Stimulated activated CD4-positive, alpha-beta T cell treated with anti-CD3 and anti-CD28 coated beads, Interleukin-15, amount 100 ng/mL, for 48 hours (primary cell): ENCODE measurements around the gene PRRT4.
A peak's percentile ranks its signal among the peaks of the same experiment; 100 is the strongest.

ENCODE experiments used
- DNase-seq, 2 donors: peaks; one replicate each; pipeline ENCODE4 v3.0.0-alpha.2; 2020; ENCODE audit warnings: low read depth in 2 of 2

PRRT4 gene

DNA sequence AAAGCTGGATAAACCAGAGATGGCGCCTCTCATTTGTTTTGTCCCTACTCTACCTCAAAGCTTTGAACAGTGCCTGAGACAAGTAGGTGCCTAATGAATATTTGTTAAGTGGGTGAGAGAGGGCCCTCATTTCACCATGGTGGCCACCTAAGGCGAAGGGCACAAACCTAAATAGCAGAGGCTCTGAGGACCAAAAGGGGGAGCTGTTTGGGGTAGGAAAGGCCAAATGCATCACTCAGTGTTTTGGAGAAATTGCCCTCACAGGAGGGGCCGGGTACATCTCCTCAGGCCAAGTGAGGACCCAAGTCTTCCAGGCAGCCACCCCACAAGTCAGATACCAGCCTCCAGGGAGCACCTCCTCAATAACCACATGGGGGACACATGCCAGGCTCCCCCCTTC lies 34.3 kb upstream of the PRRT4 start:
- DNase-seq: no peak

DNA sequence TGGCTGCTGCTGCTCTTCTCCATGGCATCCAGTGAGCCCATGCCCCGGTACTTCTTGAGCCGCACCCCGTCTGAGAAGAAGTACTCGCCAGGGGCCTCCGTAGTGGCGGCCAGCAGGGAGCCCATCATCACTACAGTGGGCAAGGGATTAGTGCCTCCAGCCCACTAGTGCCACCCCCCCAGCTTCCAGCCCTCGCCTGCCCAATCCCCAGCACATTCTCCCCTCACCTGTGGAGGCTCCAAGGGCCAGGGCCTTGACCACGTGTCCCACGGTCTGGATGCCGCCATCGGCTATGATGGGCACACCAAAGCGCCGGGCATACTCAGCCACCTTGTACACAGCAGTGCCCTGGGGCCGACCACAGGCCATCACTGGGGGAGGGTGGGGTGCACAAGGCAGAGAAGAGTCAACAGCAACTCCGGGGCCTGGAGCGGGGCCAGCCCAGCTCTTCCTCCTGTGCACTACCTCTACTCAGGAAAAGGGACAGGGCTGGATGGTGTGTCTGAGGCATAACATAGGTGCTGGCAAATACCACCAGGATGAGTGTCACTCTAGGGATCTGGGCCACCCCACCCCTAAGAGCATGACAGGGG lies 33.5 kb upstream of the PRRT4 start:
- DNase-seq: no peak

DNA sequence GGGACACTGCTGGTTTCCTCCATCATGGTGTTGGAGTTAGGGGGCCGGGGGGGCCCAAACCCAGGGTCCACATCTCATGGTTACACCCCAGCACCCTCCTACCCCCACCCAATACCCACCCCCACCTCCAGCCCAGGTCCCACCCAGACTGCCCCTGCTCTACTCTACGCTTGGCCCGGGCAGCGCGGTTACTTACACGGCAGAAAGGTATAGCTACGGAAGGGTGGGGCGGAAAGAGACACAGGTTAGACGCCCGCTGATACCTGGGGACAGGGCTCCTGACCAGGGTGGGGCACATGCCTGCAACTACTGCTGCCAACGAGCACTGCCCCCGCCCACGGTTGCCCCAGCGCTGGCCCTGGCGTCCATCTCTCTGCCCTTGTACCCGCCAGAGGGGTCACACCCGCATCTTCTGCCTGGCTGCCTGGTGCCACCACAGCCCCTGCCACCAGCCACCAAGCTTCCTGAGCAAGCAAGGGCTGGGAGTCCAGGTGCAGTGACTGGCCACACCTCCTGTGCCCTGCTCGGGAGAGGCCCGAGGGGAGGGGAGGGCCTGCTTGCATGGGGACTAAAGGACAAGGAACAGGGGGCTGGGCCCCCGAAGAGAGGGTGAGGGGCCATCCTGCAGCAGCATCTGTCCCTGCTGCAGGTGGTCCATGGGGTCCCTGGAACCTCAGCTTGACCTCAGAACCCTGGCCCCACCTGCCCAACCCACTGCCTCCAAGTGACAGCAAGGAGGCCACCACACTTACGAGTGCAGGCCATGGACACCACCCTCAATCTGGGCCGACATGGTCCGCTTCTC lies 32.2 kb upstream of the PRRT4 start:
- no peak for DNase-seq

DNA sequence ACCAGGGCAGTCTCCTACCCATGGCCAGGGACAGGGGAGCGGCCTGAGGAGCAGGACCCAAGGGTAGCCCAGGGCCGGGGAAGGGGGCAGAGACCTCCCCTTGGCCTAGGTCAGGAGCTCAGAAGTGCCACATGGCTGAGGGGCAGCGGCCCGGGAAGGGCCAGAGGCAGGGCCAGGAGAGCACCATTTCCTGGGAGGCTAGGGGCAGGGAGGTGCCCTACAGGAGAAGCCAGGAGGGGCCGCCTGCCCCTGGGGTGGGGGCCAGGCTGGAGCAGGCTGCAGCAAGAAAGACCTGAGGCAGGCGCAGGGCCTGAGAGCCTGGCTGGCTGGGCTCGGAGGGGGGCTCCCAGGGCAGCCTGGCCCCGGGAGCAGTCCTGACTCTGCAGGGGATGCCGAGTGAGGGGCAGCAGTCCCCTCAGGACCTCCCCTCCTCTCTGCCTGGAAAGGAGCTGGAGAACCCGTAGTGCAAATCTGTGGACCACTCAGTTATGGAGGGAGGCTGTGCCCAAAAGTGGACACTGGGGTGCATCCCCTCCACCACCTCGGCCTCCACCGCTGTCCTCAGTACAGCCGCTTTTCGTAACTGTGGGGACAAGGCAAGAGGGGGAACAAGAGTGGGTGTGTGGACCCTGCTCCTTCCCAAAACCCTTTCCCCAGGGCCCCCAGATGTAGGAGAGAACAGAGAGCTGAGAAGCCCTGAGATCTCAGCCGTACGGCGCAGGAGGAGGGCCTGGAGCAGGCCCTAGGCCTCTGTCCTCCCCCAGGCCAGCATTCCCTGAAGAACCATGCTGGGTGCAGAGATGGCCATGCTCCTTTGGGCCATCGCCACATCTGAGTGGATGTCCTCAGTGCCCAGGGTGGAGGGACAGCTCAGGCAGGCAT lies 31.2 kb upstream of the PRRT4 start:
- DNase-seq: no peak

DNA sequence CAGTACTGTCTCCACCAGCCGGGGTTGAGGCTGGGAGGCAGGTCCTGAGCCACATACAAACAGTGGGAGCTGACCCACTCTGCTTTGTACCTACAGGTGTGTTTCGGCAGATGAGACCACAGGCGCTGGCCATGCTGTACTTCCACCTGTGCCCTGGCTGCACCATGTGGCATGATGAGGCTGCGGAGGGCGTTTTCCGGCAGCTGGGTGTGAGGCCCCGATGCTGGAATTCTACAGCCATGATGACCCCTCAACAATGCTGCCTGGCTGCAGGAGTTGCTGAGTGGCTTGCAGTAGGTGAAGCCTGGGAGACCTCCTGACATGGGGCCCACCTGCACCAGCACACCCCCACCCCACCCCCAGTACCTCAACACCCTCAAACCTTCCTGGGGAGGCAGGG lies 30.3 kb upstream of the PRRT4 start:
- no peak for DNase-seq

DNA sequence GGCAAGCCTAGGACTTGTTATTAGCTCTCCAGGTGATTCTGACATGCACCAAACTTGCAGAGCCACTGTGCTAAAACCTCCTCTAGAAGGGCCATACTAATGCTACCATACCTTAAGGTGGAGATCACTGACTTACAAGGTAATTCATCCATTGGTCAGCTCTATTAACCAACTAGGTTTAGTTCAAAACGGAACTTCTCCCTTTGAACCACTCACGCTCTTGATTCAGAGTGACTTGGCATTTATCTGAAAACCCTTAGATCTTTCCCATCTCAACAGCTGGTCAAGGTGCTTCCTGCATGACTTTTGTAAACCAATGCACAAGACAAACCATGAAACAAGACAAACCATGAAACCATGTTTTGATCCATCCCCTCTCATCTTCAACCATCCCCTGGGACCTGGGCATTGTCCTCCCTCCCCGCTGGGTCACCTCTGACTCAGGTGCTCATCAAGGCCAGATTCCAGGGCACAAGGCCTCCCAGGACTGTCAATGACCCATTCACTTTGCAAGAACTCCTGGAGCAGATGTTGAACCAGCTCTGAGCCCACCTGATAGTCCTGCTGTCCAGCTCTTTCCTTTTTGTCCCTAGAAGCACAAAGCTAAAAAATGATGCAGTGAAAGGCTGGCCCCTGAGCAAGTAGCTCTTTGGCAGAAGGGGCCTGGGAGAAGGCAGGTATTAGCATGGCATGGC lies 29.5 kb upstream of the PRRT4 start:
- no peak for DNase-seq

DNA sequence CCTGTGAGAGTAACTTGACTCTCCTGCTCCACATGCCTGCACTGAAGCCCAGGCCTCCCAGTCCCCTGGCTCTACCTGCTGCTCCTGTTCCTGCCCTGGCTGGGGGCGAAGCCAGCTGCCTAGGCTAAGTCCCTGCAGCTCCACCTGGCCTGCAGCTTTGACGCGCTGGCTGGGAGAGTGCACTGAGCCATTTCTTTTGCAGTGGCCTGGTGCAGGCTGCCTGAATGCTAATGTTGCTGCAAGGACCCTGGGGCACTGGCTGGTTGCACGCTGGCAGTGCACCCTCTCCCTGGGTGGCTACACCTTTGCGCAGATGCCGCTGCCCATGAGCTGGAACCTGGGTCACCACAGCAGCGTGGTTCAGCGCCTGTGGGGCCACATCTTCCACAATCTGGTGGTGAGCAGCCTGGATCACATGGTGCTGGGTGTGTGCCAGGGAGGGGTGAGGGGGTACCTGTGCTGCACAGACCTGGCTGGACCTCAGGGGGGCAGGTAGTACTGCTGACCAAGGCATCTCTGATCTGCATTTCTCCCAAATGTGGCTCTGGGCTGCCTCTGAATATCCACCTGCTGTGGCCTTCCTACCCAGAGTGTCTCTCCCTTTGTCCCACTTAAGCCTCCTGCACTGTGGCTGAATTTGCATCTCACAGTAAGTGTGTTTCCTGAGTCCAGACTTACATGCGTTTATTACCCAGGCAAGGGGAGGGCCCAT lies 28.3 kb upstream of the PRRT4 start:
- DNase-seq: no peak

DNA sequence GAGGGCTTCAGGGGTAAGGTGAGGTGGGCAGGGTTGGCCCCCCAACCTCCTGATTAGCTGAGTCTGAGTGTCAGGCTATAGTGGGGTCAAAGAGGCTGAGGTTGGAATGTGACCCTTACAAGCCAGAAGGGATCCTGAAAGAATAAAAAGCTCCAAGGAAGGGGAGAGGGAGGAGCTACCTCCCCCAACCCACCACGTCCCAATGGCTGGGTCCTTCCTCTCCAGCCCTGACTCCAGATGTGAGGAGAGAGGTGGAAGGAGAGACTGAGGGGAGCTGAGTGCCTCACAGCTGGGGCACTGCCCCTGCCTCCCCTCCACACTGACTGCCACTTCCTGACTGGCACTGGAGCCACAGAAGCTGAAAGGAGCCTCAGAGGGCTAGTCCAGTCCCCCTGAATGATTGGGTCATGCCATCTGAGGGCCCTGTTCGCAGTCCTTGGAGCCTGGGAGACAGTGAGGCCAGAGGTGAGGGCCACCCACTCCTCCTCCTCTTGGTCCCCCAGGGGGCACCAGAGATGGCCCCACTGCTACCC lies 27.7 kb upstream of the PRRT4 start:
- no peak for DNase-seq

DNA sequence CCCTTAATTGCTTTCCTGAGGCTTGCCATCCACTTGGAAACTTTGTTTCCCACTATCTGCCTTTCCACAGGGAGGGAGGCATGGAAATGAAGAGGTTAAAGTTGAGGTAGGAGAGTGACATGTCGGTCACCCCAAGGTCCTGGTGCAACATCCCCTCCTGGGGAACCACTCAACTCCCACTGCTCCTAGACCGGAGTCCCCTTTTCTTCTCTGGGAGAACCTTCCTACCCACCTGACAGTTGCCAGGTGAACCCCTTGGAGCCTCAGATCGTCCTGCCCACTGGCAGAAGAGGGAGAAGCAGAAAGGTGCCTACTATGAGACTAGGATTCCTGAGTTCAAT lies 26.6 kb upstream of the PRRT4 start:
- DNase-seq: no peak

DNA sequence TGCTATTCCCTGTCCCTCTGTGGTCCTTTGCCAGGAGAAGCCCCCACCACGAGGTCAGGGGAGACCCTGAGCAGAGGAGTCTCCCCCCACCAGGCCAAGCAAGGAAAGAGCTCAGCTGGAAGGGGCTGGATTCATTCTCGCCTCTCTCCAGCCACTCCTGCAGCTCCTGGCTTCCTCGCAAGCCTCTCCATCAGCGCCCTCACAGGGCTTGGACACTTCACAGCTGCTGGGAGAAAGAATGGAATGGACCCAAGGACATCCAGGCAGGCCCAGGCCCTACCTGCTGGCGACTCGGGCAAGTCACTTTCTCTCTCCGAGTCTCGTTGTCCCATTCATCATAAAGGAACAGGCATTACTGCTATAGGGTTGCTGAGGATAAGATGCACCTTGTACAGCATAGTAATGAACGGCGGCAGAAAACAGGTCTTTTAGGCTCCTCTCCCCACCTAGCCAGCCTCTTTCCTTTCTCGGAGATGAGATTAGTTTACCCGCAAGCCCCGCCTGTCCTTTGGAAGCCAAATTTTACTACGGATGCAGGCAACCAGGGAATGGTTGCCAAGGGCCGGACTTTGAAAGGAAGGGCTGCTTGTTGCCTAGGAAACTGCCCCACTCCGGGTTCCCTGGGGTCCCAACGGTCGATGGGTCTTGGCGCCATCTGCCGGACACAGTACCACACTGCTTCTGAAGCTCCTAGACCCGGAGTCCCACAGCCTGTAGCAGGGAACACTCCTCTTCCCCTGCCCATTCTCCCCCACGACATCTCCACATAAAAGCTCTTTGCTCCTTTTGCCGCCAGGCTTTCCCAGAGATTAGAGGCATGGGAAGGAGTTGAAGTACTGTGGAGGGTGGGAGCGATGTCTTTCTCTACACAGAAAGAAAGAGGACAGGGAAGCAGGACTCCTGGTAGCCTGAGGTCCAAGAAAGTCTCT lies 26.0 kb upstream of the PRRT4 start:
- DNase-seq: peak; percentile 48 to 64

DNA sequence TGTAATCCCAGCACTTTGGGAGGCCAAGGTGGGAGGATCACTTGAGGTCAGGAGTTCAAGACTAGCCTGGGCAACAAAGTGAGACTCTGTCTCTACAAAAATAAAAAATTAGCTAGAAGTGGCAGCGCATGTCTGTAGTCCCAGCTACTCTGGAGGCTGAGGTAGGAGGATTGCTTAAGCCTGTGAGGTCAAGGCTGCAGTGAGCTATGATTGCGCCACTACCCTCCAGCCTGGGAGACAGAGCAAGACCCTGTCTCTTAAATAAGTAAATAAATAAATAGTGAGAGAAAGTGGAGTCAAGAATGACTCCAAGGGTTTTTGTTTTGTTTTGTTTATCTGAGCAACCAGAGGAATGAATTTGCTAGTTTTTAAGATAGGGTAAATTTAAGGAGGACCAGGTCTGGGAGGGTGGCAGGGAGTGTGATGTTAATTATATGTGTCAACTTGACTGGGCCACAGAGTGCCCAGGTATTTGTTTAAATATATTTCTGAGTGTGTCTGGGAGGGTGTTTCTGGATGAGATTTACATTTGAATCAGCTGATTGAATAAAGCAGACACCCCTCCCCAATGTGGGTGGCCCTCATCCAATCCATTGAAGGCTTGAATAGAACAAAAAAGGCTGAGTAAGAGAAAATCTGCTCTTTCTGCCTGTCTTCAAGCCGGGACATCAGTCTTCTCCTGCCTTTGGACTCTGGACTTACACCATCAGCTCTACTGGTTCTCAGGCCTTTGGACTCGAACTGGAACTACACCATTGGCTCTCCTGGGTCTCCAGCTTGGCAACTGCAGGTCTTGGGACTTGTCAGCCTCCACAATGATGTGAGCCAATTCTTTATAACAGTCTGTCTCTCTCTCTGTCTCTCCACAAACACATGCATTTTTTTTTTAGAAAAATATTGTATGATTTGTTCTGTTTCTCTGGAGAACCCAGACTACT lies 24.8 kb upstream of the PRRT4 start:
- DNase-seq: no peak

DNA sequence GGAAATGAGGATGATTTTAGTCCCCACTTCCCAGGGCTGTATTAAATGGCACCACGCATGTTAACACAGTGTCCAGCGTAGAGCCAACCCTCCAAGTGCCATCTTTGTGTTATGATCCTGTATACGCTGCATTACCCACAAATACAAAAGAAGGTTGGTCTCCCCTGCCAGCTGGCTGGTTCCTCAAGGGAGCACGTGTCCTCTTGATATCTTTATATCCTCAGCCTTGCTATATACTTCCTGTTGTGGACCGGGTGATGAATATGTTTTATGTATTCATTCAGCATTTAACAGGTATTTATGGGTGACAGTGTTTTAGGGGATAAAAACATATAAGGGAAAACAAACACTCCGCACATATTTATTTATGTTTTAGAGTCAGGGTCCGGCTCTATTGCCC lies 23.2 kb upstream of the PRRT4 start:
- DNase-seq: no peak

DNA sequence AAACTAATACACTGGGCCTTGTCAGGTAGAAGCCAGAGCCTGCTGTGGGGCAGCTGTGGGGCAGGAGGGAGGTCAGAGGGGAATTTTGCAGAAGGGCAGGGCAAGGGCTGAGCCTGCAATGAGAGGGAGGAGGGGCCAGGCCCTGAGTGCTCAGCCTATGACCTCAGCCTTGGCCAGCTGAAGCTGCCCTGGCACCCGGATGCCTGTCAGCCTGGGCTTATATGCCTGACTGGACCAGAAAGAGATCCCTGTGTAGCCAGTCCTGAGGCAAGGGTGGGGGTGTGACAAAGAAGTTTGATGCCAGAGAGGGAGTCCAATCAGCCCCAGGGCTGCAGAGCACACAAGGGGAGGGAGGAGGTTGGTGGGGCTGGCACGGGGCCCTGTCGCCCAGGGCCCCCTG lies 22.3 kb upstream of the PRRT4 start:
- no peak for DNase-seq

DNA sequence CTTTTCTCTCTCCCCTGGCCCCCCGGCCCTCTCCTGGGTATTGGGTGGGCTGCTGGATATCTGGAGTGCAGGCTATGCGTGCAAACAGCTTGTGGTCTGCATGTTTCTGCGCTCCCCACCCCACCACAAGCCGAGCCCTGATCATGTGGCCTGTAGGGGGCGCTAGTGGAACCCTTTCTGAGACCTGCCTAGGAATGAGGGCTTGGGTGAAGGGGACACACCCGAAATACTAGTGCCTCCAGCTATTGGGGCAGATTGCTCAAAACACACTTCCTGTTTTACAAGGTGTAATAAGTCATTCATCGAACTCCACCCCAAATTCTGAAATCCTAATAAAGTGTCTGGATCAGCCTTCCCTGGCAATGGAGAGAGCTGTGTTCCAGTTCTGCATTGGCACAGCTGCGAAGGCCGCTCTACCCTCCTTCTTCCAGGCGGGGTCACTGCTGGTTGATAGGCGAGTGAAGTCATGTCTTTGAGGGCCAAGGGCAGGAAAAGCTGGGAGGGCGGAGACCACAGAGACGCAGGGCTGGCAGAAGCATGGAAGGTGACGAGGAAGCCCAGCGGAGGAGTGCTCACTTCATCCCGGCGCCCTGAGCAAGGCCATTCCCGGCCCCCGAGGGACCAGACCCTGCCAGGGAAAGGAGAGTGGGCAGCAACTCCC lies 19.8 kb upstream of the PRRT4 start:
- DNase-seq: peak in 1 of 2 donors; percentile 45

DNA sequence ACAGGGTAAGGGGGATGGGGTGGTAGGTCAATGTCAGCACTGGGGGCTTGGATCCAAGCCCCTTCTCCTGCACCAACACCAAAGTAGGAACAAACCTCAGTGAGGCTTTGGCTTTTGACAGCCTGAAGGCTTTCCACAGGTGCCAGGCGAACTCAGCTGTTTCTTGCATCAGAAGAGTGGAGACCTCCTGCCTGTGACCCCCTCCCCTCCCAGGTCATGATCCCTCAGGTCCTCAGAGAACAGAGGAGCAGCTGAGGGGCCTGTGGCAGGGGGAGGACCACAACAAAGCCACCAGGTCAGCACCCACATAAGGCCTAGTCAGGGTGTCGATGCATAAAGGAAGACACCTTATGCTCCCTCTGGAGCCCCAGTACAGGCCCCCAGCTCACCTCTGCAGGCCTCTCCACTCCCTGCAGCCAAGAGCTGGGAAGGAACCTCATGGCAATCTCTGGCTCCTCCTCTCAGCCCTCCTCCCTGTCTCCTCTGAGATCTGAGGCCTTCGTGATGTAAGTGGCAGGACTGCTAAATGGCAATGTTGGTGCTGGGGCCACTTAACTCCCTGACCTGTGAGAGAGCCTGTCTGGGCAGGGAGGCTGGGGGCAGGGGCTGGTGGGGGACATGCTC lies 19.1 kb upstream of the PRRT4 start:
- DNase-seq: no peak

DNA sequence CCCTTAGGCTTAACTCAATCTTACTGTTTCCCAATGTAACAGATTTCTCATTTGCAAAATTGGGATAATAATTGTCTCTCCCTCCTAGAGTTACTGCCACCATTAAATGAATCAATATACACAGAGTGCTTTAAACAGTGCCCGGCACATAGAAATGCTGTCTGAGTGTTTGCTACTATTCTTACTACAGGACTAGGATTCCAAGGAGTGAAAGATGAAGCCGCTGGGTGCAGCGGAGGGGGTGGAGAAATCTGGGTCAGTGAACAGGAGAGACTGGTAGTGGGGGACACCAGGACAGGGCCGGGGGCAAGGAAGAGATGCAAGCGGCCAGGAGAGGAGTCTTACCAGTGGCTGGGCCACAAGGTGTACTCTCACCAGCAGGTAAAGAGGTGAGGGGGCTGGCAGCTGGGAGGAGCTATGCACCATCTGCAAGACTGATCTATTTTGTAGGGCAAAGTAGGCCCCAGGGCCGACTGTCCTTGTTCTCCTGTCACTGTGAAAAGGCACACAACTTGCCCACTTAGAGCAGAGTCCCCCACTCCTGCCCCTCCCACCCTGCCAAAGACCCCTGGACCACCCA lies 18.5 kb upstream of the PRRT4 start:
- no peak for DNase-seq

DNA sequence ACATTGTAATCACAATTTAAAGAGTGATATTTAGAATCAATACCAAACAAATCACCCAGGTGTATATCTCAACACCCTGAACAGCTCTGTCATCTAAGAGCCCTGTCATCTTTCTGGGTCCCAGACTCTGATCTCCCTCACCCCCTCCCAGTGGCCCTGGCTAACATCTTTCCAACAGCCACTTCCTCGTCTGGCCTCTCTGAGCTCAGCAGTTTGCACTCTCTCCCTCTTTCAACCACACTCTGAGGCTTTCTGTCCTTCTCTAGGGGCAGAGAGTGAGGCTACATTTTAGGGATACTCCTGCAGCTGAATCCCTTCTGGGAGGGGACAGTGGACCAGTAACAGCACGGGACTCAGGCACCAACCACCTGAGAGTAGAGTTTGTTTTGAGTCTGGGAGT lies 17.1 kb upstream of the PRRT4 start:
- no peak for DNase-seq

DNA sequence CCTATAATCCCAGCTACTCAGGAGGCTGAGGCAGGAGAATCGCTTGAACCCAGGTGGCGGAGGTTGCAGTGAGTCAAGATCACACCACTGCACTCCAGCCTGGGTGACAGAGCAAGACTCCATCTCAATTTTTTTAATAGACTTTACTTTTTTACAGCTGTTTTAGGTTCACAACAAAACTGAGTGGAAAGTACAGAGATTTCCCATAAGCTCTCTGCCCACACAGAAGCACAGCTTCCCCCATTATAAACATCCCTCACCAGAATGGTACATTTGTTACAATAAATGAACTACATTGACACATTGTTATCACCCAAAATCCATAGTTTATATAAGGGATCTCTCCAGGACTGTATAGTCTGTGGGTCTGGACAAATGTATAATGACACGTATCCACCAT lies 14.6 kb upstream of the PRRT4 start:
- no peak for DNase-seq
